Inferior parietal cortex (tissue), 1 donor: Measurements from ENCODE around the gene TNIP1.

Experiments used
- DNase-seq: peaks from one replicate; pipeline ENCODE4 v3.0.0-alpha.2; 2016; ENCODE audit errors: extremely low spot score

TNIP1 gene

DNA sequence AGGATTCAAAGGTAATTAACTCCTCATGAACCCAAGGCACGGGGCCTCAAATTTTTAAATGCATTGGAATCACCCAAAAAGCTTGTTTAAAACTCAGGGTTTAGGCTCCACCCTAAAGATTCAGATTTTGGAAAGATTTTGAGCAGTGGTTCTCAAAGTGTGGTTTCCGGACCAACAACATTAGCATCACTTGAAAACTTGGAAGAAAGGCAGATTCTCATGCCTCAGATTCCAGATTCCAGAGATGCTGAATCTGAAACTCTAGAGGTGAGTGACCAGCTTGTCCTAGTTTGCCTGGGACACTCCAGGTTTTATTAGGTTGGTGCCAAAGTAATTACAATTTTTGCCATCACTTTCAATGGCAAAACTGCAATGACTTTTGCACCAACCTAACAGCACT lies 24.7 kb upstream of the TNIP1 start:
- DNase-seq, result no peak

DNA sequence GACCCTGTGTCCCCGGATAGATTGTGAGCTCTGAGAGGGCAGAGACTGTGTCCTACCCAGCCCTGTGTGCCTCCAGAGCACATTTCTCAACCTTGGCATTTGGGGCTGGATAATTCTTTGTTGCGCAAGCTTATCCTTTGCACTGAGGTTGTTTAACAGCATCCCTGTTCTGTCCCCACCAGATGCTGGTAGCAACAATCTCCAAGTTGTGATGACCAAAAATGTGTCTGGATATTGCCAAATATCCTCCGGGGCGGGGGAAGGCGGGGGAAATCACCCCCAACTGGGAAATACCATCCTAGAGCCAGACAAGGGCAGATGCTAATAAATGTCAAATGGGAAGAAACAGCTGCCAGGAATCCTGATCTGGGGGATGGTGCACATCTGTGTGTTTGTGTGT lies 24.0 kb upstream of the TNIP1 start:
- DNase-seq, result no peak

DNA sequence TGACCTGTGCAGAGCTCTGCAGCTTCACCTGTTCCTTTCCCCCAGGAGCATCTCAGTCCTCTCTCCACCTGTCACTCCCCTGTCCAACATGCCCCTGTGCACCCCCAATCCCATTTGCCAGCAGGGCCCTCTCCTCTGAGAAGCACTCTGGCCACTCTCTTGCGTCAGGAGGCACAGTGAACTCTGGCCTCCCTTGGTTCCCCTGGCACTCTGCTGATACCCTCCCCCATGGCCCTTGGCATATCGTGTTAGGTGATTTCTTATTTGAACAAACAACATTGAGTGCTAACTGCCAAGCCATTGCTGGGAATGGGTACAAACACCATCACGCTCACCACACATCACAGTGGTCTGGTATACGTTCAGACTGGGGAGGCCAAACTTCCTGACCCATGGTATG lies 20.9 kb upstream of the TNIP1 start:
- DNase-seq, result no peak

DNA sequence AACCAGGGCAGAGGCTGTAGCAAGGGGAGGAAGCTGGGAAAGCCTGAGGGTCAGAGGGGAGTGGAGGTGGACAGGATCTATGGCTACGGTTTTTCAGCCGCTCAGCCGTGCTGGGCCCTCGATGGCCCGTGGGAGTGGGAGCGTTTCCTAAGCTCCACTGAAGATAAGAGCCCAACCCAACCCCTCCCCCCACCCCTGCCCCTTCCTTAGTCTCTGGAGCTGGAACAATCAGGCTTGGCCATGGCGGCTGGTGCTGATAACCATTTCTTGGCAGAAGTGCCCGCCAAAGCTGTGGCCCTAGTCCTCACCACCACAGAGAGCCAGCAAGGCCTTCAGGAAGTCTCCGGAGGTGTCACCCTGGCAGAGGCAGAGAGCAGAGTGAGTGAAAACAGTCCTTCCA lies 20.3 kb upstream of the TNIP1 start:
- DNase-seq, result no peak

DNA sequence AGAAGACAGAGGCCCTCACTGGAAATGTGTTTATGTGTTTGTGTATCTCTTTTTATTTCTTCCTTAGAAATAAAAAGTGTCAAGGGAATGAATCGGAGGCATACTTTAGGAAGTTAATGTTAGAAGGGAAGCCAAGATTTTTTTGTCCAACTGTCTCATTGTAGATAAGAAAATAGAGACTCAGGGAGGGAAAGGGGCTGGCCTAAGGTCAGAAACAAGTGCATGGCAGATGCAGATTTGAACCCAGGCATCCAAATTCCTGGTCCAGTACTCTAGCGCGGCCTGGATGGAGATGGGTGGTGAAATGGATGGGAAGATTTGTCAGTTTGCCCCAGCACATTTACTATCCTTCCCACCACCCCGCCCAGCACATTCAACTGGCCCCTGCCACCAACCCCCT lies 19.8 kb upstream of the TNIP1 start:
- DNase-seq, result no peak

DNA sequence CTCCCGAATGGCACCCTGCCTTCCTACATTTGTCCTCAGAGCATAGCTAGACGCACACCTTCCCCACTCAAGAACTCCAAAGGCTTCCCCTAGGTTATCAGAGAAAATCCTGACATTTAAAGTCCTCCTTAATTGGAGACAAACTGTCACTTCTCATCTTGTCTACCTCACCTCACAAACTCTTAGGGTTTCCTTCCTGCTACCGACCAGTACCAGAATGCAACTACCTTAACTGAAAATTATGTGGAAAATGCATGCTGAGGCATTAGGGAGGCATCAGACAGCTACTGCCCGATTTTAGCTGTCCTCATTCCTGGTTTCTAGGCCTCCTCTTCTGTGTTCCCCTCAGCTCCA lies 17.9 kb upstream of the TNIP1 start:
- no peak for DNase-seq

DNA sequence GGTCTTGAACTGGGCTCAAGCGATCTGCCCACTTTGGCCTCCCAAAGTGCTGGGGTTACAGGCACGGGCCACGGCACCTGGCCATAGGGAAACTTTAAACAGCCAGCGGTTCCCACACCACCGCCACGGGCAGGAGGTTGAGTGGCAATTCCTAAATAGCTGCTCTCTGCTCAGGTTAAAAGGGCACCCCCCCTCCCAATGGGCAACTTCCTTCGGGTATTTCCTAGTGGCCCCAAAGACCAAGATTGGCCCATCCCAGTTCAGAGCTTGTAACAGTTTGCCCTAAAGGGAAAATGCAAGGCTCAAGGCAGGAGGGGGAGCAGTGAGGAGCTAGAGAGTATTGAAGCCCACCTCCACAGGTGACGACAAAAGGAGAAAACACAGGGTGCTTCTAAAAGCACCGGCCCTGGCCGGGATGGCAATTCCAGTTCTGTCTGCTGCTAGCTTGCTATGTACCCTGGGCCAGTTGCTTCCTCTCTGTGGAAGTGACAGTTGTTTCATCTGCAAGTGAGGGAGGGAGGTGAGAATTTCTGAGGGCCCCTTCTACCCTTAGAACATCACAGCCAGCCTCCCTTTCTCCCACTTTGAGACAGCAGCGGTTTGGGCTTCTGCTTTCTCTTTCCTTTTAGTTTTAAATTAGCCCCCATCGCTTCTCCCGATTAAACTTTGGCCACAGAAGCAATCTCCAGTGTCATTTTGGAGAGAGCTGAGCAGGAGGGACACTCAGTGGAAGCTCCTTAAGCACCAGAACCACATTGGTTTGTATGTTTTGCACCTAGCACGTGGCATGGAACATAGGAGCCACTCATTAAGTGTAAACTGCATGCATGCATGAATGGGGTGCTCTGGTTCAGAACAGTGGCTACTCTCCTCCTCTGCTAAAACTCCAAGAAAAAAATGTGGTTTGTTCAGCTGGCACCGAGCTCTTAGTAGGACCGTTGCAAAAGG lies 17.3 kb upstream of the TNIP1 start:
- no peak for DNase-seq

DNA sequence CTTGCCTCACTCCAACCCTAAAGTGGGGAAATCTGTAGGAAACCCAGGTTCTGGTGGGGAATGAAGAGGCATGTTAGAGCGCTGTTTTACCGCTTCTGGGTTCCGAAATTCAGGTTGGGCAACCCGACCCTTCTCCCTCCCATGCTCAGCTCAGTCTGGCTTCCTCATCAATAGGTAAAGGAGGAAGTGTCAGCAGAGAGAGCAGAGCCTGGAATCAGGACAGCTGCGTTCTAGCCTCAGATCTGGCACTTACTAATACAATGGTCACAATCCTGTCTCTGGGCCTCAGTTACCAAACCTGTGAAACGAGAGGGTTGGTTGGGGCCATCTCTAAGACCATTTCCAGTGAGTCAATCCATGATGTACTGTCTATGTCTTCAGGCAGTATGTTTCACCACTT lies 16.2 kb upstream of the TNIP1 start:
- no peak for DNase-seq

DNA sequence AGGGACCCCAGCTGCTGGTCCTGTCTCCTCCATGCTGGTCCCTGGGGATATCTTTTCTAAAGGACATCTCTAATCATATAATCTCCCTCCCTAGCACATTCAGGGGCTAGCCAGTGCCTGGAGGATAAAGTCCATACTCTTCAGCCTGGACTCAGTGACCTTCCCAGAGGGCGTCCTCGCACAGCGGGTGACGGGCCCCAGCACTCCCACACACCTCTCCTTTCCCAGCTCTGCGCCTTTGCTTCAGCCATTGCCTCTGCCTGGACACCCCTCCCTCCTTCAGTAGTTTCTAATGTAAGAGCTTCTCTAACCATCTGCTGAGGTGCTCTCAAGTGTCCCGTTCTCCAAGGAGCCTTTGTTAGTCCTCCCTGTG lies 15.2 kb upstream of the TNIP1 start:
- no peak for DNase-seq

DNA sequence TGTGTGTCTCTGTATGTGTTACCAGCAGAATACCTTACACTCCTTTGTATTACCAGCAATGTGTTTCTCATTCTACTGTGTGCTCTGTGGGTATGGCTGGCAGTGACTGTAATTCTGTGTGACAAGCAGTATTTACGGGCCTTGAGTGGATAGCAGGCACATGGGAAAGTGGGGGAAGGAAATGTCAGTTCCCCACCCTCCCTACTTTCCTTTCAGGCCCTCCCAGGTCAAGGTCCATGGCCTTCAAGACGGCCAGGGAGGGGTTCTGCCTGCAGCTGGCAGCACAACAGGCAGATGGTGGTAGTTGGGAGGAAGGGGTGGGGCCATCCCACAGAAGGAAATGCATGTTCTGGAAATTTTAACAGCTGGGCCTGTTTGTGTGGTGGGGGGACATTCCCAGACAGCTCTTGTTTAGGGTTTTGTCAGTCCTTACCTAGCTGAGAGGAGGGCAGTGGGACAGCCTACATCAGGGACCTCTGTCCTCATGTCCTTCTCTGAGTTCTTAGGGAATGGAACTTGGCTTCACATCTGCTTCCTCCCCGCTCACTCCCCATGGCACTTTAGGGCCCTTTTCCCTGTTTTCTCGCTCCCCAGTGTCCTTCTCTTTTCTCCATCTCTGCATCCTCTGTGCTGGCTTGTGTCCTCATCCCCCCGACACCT lies 14.6 kb upstream of the TNIP1 start:
- DNase-seq, result no peak

DNA sequence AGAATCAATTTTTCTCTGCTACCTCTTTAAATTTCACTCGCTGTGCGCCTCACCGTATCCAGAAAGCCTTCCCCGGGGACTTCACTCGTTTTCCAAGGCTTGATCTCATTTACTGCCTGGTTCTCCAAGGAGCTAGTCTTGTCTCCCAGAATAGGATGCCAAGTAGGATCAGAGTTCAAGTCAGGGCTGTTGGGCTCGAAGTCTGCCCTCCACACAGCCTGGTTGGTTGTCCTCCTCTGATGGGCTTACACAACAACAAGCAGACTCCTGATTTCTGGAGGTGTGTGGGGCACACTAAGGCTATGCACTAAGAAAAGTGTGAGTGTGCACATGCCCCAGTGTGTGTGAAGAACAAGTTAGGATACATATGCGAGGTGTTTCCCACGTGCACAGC lies 14.0 kb upstream of the TNIP1 start:
- DNase-seq, result no peak

DNA sequence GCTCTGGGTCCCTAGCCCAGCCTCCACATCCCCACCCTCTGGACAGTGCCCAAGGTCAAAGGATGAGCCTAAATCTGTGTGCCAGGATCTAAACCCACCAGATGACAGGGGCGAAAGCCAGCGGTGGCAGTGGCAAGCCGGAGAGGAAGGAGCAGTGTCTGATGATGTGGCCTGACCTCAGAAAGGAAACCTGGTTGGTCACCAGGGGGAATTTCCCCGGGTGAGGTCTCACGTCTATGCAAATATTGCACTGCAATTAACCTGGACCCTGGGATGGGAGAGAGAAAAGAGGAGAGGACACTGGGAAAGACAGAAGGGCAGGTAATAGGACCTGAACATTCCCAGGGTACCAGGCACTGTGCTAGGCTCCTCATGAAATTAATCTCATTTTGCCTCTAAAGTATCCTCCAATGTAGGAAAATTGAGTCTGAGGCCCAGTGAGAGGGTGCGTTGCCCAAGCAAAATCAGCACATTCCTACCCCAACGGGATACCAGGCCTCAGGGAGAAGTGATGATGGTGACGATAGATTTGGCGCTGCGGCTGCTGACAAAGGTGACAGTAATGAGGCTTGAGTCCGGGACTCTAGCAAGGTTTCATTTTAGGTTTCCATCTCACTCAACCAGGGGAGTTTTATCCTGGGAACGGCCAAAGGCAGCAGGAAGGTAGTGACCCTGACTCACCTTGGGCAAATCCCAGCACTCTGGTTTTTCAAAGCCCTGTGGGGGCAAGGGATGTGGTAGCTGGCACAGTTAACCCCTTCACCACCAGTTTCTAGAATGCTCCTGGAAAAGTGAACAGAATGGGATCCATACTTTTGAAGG lies 13.4 kb upstream of the TNIP1 start:
- no peak for DNase-seq

DNA sequence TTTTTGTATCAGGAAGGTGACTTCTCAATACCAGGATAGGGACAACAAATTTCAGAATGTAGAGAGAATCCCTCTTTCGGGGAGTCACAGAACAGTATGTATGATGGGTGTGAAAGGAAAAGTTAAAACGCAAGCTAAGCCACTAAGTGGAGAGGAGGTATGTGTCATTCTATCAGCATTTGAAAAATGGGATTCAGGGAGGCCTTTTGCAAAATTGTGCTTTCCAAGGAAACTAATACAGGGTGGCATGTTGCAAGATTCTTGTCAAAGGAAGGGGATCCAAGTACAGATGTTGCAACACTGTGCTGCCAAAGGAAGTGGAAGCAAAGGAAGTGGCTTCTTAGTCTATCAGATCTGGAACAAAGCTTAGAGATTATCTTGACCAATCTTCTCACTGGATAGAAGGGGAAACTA lies 12.6 kb upstream of the TNIP1 start:
- no peak for DNase-seq

DNA sequence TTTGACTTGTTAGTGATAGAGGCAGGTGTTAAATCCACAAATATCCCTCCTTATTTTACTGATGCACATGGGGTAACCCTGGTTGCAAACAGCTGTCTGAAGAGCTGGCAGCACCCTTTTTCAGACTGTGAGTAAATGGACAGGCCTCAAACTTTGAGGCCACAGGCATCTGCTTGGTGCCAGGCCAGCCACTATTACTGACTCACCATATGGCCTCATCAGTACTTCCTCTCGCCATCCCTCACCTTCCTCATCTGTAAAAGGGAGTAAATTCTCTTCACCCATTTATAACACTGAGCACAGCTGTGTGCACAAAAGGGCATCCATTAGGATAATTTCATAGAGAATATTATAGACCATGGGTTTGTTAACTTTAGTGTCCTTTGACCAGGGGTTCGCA lies 11.9 kb upstream of the TNIP1 start:
- no peak for DNase-seq

DNA sequence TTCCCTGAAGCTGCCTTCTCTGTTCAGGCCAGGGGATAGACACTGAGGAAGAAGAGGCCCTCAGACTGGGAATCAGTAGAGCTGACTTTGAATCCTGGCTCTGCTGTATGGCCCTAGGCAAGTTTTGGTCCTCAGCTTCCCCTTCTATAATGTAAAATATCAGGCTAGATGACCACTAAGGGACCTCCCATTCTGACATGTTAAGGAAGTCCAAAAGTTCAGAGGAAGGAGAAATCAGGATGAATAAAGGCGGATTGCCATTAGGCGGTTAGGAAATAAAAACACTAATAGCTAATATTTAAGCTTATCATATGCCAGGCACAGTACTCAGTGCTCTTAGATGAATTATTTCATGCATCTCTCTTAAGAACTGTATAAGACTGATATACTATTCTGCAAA lies 8.9 kb upstream of the TNIP1 start:
- no peak for DNase-seq

DNA sequence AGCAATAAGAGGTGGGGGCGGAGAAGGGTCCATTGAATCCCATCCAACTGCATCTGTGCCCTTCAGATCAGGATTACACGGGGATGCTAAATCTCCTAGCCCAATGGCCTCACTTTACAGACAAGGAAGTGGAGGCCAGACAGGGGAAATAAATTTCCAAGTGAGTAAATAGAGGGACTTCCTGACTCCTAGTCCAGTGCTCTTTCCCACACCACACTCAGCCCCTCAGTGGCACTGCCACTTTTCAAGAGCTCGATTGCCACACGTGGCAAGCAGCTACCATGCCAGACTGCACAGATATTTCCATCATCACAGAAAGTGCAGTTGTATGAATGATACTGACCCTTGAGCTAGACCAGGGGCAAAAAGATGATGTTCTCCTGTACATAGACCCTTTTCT lies 8.2 kb upstream of the TNIP1 start:
- no peak for DNase-seq

DNA sequence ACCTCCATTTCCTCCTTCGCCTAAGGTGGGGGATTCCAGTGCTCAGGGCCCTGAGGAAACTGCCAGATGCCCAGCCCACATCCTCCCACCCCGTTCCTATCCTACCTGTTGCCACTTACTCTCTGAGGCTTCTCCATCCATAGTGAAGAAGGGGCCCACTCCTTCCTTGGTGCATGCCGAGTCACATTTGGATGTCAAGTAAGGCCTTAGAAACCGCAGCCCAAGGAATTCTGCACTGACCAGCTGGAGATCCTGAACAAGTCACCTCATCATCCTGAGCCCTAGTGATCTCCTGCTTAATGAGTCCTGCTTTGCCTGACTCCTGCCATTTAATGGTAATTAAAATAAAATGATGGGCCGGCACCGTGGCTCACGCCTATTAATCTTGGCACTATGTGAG lies 6.7 kb upstream of the TNIP1 start:
- DNase-seq, result no peak

DNA sequence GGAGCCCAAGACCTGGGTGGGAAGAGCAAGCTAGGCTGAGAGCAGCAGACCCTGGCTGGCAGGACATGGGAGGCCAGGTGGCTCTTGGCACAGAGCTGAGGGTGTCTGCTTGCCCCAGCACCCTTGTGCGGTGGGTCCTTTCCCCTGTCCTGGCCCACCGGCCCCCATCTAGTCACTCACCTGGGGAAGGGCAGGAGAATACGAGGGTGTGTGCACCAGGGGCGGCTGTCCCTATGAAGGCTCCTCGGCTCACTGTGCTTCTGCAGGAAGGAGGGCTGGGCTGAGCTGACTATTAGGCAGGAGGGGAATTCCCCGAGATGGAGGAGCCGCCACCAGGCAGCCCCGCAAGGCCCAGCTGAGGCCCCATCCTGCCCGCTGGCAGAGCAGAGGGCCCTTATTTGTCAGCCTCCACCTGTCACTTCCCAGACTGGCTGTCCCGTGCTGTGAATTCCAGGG lies 6.1 kb upstream of the TNIP1 start:
- no peak for DNase-seq

DNA sequence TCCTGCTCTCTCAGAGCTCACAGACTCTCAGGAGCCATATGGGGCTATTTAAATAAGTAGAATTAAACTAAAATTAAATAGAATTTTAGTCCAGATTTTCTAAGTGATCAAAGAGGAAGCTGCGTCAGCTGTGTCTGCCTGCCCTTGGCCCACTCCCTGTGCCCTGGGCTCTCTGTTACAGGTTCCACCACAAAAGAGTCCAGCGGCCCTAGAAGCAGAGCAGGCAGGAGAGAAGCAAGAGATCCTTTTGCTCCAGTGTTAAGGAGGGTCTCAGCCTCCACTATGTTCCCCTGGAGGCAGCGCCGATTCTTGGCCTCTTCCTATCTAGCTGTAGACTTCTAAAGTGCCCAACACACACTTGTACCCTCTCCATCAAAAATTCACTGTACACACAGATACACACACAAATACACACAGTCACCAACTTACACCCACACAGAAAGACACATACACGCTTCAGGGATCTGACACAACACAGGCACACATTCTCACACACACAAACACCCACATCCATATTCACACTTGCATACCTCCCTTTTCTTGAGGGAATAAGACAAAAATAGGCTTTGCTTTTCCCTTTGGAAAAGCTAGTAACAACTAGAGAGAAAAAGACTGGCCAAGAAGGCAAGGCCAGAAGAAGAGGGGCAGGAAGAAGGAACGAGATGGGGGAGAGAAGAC lies 5.5 kb upstream of the TNIP1 start:
- DNase-seq, result no peak

DNA sequence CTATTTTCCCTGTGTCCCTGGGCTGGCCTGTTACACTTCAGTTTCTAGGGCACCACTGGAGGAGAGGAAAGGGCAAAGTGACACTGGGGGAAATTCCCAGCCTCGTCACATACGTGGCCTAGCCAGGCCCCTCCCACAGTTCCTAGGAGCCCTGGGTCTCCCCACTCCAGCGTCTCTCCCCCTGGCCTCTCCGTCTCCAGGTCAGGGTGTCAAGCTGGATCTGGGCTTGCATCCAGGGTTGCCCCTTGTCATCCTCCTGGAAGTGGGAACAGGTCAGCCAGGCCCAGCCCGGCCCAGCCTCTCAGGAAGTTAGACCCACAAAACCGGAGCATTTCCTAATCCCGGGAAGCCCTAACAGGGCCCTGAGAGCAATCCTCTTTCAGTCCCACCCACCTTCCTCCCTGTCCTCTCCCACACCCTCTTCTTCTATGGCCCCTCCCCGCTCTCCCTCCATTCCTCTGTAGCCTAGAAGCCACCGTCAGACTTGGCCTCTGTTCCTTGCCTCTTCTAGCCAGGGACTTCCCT lies 4.7 kb upstream of the TNIP1 start:
- no peak for DNase-seq

DNA sequence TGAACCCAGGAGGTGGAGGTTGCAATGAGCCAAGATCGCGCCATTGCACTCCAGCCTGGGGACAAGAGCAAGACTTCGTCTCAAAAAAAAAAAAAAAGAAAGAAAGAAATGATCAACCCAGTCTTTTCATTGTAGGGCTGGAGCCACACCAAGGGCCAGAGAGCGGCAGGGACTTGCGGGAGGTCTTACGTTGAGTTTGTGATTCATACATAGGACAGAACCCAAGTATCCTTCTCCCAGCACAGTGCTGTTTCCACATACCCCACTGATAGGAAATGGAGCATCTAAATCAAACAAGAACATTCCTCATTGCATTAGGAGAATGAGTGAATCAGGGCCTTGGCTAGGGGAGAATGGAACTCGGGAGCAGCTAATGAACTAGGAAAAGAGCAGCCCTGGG lies 3.5 kb upstream of the TNIP1 start:
- DNase-seq, result no peak
